H7 (cell line): ENCODE data around the gene MLKL. TPM values are rescaled to one million over a fixed set of nuclear protein-coding genes. Genes with fewer than 3 reads are reported as not detected.

Source experiments
- DNase-seq: peaks from one replicate; pipeline ENCODE4 v3.0.0; 2012
- H3K27me3 ChIP-seq: 2 replicates; pipeline ENCODE4 v1.6.0; 2011; ENCODE audit warnings: mild to moderate bottlenecking, low read length; ENCODE audit not compliant: control insufficient read depth, insufficient read depth
- H3K36me3 ChIP-seq: replicated peaks from 2 replicates; pipeline ENCODE4 v1.5.1; 2011; ENCODE audit warnings: low read length; ENCODE audit not compliant: control insufficient read depth, insufficient read depth
- H3K4me3 ChIP-seq: 2 replicates; pipeline ENCODE4 v1.5.1; 2011; ENCODE audit warnings: low read depth, mild to moderate bottlenecking, control low read depth, low read length, moderate library complexity; ENCODE audit not compliant: insufficient read depth
- total RNA-seq: library from RNA; depleted of rRNA; stranded (reverse); fragments of >200 nt; shearing (Covaris generic); gene quantifications from 2 replicates; pipeline ENCODE4 v1.2.3, GENCODE V29; 2014

MLKL gene
- total RNA-seq, 1 experiment from 2014 or later = 0.59 TPM

GRCh38 chr16:74738113-74738541 is 37.5 kb upstream of the MLKL start:
- Histone ChIP-seq H3K4me3 (no peak overlapping the region), H3K36me3 (no peaks in the 10 kb centered on the region), H3K27me3 (no peaks in the 10 kb centered on the region)
- peak; percentile 64 for DNase-seq

GRCh38 chr16:74737521-74737920 is 36.9 kb upstream of the MLKL start:
- DNase-seq = peak; percentile 51
- H3K4me3 ChIP-seq = no peak overlapping the region

GRCh38 chr16:74736531-74737157 is 36.0 kb upstream of the MLKL start:
- H3K36me3 ChIP-seq = no peaks in the 10 kb centered on the region
- peak; percentile 35 for DNase-seq
- no peaks in the 10 kb centered on the region for H3K27me3 ChIP-seq
- no peak overlapping the region for H3K4me3 ChIP-seq

More at GRCh38 chr16:74737521-74737920, 36.9 kb upstream of the MLKL start:
- Histone ChIP-seq H3K36me3 (no peaks in the 10 kb centered on the region), H3K27me3 (no peaks in the 10 kb centered on the region)

- Histone ChIP-seq H3K27me3 (no peaks in the 10 kb centered on the region), H3K36me3 (no peaks in the 10 kb centered on the region), H3K4me3 (no peak overlapping the region)
- no peak for DNase-seq
These were observed 34.9 kb upstream of the MLKL start for GRCh38 chr16:74735554-74735953.

- Histone ChIP-seq H3K4me3 (no peak overlapping the region), H3K36me3 (no peaks in the 10 kb centered on the region), H3K27me3 (no peaks in the 10 kb centered on the region)
- no peak for DNase-seq
These were observed 34.4 kb upstream of the MLKL start for GRCh38 chr16:74735162-74735452.

- Histone ChIP-seq H3K4me3 (no peak overlapping the region), H3K27me3 (no peaks in the 10 kb centered on the region; the same call in 1 of the 2 replicates), H3K36me3 (no peaks in the 10 kb centered on the region)
- peak; percentile 91 for DNase-seq
These were observed 33.9 kb upstream of the MLKL start for GRCh38 chr16:74734361-74735161.

- H3K27me3 ChIP-seq = no peaks in the 10 kb centered on the region; the same call in 1 of the 2 replicates
These were observed 32.2 kb upstream of the MLKL start for GRCh38 chr16:74732707-74733350.

GRCh38 chr16:74731853-74732477 is 31.3 kb upstream of the MLKL start:
- Histone ChIP-seq H3K36me3 (no peaks in the 10 kb centered on the region), H3K4me3 (no peak overlapping the region), H3K27me3 (no peaks in the 10 kb centered on the region; the same call in 1 of the 2 replicates)
- no peak for DNase-seq

More at GRCh38 chr16:74732707-74733350, 32.2 kb upstream of the MLKL start:
- peak; percentile 24 for DNase-seq
- Histone ChIP-seq H3K36me3 (no peaks in the 10 kb centered on the region), H3K4me3 (no peak overlapping the region)

GRCh38 chr16:74729783-74730683 is 29.4 kb upstream of the MLKL start:
- Histone ChIP-seq H3K4me3 (no peak overlapping the region), H3K27me3 (no peaks in the 10 kb centered on the region; the same call in 1 of the 2 replicates), H3K36me3 (no peaks in the 10 kb centered on the region)
- DNase-seq = no peak

- H3K36me3 ChIP-seq = no peaks in the 10 kb centered on the region
- no peak for DNase-seq
- no peaks in the 10 kb centered on the region; the same call in 1 of the 2 replicates for H3K27me3 ChIP-seq
- no peak overlapping the region for H3K4me3 ChIP-seq
These were observed 27.2 kb upstream of the MLKL start for GRCh38 chr16:74727903-74728302.

GRCh38 chr16:74726716-74727115 is 26.1 kb upstream of the MLKL start:
- Histone ChIP-seq H3K4me3 (no peak overlapping the region), H3K36me3 (no peaks in the 10 kb centered on the region), H3K27me3 (no peaks in the 10 kb centered on the region; the same call in 1 of the 2 replicates)
- DNase-seq = peak; percentile 81

GRCh38 chr16:74725651-74726455 is 25.2 kb upstream of the MLKL start:
- H3K36me3 ChIP-seq = no peaks in the 10 kb centered on the region
- peak; percentile 9 for DNase-seq
- H3K27me3 ChIP-seq = no peaks in the 10 kb centered on the region; the same call in 1 of the 2 replicates
- no peak overlapping the region for H3K4me3 ChIP-seq
